HAP-1 (cell line): ENCODE results near the gene ARNT2.

ENCODE experiments used
- DNase-seq, 2 experiments: peaks; one replicate each; pipeline ENCODE4 v3.0.0-alpha.2; 2016 to 2020; ENCODE audit warnings: low spot score in 2 of 2
- H3K27me3 ChIP-seq: fragments of 250-450 bp; sonication (Bioruptor Pico); 2 replicates; pipeline ENCODE4 v1.5.1; 2020; ENCODE audit warnings: low read depth, mild to moderate bottlenecking, moderate library complexity
- H3K36me3 ChIP-seq: fragments of 250-450 bp; sonication (Bioruptor Pico); replicated peaks from 2 replicates; pipeline ENCODE4 v1.5.1; 2020; ENCODE audit warnings: mild to moderate bottlenecking
- H3K4me1 ChIP-seq: fragments of 250-450 bp; sonication (Bioruptor Pico); 2 replicates; pipeline ENCODE4 v1.5.1; 2020; ENCODE audit warnings: mild to moderate bottlenecking
- H3K4me3 ChIP-seq: fragments of 250-450 bp; sonication (Bioruptor Pico); 2 replicates; pipeline ENCODE4 v1.5.1; 2020; ENCODE audit warnings: mild to moderate bottlenecking, moderate library complexity
- H3K9me3 ChIP-seq: fragments of 250-450 bp; sonication (Bioruptor Pico); 2 replicates; pipeline ENCODE4 v1.5.1; 2020; ENCODE audit warnings: mild to moderate bottlenecking, moderate library complexity
- in situ Hi-C: fragments of 300-500 bp; cut with MboI; formaldehyde crosslinking; loops from 3 replicates; pipeline ENCODE4 v1.14.3; 2020; ENCODE audit warnings: low sequenced_read_pairs, inconsistent platforms, mixed read lengths

The ARNT2 gene

DNA sequence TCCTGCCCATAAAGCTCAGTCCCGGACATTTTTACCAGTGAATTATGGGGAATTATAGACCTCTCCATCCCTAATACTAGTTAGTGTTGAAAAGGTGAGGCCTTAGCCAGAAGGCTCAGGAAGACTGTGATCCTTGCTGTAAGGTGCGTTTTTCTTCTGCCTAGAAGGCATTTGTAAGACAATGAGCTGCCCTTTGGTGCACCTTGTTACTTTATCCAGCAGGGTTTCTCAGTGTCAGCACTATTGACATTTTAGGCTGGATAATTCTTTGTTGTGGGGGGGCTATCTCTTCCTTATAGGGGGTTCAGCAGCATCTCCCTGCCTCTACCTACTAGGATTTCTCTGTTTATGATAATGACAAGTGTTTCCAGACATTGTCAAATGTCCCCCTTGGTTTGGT lies 182.8 kb downstream of the ARNT2 start:
- Histone ChIP-seq H3K36me3 (no peaks in the 10 kb centered on the region), H3K9me3 (no peaks in the 10 kb centered on the region), H3K27me3 (no peaks in the 10 kb centered on the region), H3K4me1 (no peaks in the 10 kb centered on the region), H3K4me3 (no peak overlapping the region)
- DNase-seq = no peak
- in situ Hi-C loops = no loop called here

DNA sequence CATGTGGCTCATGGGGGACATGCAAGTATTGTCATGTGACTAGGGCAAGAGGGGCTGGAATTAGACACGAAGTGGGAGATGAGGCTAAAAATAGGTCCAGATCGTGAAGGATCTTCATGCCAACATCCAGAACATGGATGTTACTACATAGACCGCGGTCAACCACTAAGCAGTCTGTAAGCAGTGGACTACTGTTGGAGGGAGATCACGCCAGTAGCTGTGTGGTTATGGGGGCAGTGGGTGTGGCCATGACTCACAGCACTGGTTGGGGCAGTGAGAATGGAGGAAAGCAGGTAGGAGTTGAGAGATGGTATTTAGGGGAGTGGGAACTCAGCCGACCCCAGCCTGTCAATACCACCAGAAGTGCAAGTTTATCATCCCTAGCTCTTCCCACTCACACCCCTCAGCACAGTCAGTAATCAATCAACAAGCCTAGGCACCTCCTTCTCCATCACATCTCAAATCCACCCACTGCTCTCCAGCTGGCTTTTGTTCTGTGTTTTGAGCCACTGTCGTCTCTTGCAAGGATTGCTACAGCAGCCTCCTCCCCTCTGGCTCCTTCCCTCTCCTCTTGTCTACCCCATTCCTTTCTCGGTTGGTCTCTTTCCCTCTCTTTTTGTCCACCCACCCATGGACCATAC lies 183.8 kb downstream of the ARNT2 start:
- Histone ChIP-seq H3K36me3 (no peaks in the 10 kb centered on the region), H3K4me3 (no peak overlapping the region), H3K9me3 (no peaks in the 10 kb centered on the region), H3K4me1 (no peaks in the 10 kb centered on the region), H3K27me3 (no peaks in the 10 kb centered on the region)
- in situ Hi-C loops = no loop called here
- DNase-seq = no peak

DNA sequence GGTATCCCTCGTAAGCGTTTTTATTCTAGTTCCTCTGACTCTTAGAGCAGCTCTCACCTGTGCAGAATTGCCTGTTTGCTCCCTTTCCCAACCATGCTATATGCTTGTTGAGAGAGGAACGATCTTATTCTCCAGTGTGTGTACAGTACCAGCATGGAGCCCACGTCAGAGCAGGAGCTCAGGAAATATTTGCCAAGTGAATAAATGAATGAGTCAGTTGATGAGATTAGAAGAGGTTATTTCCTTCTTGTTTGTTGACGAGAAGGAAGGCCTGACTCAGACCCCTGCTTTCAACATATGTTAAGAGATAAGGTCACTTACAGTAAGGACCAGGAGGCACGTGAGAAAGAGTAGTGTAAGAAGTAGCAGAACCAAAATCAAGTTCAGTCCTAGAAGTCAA lies 184.6 kb downstream of the ARNT2 start:
- Histone ChIP-seq H3K36me3 (no peaks in the 10 kb centered on the region), H3K4me1 (no peaks in the 10 kb centered on the region), H3K27me3 (no peaks in the 10 kb centered on the region), H3K4me3 (no peak overlapping the region), H3K9me3 (no peaks in the 10 kb centered on the region)
- in situ Hi-C loops = no loop called here
- no peak for DNase-seq

DNA sequence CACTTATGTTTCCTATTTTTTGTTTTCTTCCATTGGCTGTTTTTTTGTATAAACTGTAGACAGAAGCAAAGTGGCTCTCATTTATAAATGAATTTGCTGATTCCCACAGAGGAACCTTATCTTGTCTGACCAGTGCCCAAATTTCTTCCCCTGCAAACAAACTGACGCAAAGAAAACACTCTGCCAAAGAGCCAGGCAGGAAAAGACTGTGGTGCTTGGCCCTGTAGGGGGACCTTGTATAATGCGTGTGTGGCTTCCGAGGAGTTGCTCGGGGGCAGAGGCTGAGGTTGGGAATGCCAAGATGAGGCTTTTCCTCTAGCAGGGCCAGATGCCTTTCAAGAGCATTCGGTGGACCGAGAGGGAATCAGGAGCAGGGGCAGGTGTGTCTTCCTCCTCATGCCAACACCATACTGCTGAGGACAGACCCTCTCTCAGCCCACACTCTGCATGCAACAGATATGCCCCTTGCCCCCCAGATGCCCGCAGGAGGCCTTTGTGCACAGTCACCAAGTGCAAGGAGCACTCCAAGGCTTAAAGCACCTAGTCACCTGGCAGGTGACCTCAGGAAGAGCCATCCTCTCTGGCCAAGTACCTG lies 186.7 kb downstream of the ARNT2 start:
- Histone ChIP-seq H3K36me3 (no peaks in the 10 kb centered on the region), H3K4me3 (no peak overlapping the region), H3K9me3 (no peaks in the 10 kb centered on the region), H3K27me3 (no peaks in the 10 kb centered on the region), H3K4me1 (no peaks in the 10 kb centered on the region)
- no peak for DNase-seq
- in situ Hi-C loops = no loop called here

DNA sequence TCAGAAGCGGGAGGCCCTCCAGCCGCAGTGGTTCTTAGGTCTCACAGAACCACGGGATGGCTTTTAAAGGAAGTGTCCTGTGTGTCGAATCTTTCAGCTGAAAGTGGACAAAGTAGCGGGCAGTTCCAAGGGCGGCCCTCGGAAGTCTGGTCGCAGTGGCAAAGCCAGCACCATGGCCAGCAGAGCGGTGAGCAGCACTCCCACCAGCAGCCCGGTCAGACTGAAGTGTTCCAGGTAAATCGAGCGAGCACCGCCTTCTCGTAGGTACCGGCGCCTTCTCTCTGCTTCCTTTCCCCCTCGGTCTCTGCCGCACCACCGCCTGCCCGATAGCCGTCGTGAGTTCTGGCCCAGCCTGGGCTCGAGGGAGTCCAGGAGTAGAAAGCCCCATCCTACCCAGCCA lies 187.3 kb downstream of the ARNT2 start:
- Histone ChIP-seq H3K4me3 (no peak overlapping the region), H3K27me3 (no peaks in the 10 kb centered on the region), H3K4me1 (no peaks in the 10 kb centered on the region), H3K9me3 (no peaks in the 10 kb centered on the region), H3K36me3 (no peaks in the 10 kb centered on the region)
- in situ Hi-C loops = no loop called here
- DNase-seq = no peak

DNA sequence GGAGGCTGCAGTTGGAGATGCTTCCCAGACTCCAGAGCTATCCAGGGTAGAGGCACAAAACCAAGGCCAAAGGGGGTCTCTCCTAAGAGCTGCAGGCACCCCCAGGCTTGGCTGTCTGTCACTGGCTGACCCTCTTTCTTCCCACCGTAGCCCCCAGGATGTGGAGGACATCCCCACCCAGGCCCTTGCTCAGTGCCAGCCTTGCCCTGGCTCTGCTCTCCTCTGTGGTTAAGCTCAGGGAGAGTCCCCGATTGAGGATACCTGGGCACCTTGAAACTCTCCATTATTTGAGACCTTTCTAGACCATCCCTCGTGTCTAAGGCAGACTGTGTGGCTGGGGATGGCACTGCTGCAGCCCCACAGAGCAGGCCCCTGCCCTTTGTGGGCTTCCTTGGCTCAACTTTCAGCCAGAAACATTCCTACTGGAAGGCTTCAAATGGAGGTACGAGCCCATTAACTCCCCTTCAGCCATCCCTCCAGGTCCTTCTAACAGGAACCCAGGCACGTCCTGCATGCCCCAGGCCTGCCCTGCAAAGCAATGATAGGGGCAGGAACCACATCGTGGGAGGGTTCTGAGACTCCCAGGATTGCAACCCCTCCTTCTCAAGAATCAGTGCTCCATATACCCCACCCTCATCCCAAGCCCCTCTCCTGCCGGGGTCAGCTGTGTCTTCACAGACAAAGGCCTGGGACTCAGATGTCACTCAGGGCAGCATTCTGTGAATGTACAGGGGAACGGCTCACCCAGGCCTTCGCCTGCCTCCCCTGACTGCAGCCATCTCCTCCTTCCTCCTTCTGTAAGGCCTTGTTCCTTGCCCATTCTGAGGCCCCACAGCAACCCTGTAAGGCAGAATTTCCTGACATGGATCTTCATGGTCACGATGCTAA lies 188.0 kb downstream of the ARNT2 start:
- H3K36me3 ChIP-seq = no peaks in the 10 kb centered on the region
- H3K4me1 ChIP-seq = no peaks in the 10 kb centered on the region
- no peak for DNase-seq
- H3K4me3 ChIP-seq = no peak overlapping the region
- in situ Hi-C loops = no loop called here
- H3K9me3 ChIP-seq = no peaks in the 10 kb centered on the region
- H3K27me3 ChIP-seq = no peaks in the 10 kb centered on the region

DNA sequence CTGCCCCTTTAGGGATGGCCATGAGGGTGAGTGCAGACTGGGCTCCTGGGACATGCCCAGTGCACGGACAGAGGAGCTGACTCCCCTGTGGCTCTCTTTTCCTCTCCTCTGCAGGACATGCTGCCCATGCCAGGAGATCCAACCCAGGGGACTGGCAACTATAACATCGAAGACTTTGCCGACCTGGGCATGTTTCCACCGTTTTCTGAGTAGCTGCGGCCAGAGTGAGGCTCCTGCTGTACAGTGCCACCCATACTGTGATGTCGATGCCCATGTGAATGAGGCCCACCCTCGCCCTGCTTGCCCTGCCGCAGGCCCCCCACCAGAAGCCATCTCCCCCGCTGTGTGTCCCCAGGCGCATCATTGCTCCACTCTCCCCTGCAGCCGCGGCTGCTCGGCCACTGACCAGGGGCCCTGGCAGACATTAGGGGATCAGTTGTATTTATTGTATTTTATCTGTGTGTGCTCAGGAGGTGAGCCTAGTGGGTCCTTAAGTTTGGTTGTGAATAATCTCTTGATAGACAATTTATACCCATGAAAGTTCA lies 189.4 kb downstream of the ARNT2 start:
- DNase-seq = no peak

DNA sequence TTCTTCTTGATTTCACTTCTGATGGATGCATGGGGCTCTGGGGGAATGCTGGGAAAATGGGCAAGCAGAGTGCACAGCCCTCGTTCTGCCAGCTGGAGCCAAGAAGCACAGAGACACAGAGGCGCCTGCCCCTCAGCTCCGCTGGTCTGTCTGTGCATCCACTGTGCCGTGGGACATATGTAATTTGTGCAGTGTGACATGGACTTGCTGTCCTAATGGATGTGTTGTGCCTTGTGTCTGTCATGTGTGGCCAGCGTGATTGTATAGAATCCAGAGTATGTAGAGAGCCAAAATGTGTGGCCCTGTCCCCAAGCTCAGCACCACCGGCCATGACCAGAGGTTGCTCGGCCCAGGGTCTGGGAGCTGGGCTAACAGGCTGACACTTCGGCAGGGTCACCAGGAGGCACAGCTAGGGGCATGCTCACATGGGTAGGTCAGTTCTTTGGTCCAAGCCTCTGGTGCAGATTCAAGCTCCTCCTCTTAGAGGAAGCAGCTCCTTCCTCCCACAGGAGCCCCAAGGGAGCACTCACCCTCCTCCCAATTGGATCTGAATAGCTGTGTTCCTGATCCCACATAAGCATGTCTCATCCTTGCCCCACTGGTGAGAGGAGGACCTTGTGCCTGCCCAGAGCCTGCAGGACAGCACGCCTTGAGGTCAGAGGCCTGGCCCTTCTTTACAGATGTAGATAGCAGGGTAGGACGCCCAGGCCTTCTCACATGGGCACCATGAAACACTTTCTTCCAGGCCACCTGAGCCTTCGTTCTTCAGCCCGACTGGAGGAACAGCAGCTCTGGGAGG lies 190.1 kb downstream of the ARNT2 start:
- H3K27me3 ChIP-seq = no peaks in the 10 kb centered on the region
- no peaks in the 10 kb centered on the region for H3K36me3 ChIP-seq
- no peak overlapping the region for H3K4me3 ChIP-seq
- no peaks in the 10 kb centered on the region for H3K4me1 ChIP-seq
- in situ Hi-C loops = no loop called here
- no peak for DNase-seq
- no peaks in the 10 kb centered on the region for H3K9me3 ChIP-seq

More for the DNA sequence above, 189.4 kb downstream of the ARNT2 start:
- H3K4me3 ChIP-seq = no peak overlapping the region
- no peaks in the 10 kb centered on the region for H3K9me3 ChIP-seq
- in situ Hi-C loops = no loop called here
- no peaks in the 10 kb centered on the region for H3K36me3 ChIP-seq
- no peaks in the 10 kb centered on the region for H3K27me3 ChIP-seq
- no peaks in the 10 kb centered on the region for H3K4me1 ChIP-seq

DNA sequence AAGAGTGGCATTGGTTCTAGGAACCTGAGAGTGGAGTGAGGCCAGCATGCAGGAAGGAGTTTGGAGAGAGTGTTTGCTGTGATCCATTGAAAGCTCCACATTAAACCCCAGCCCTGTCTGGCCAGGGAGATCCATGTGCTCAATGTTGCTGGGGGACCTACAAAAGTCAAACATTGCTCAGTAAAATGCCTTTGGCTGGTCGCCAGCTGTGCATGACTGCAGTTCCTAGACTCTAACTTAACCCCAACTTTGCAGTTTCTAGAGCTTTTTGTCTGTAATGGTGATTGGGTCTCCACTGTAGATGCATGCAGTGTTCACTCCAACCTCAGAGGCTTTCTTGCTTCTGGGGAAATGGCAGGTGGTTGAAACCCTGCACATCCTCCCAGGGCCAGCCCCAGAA lies 191.2 kb downstream of the ARNT2 start:
- in situ Hi-C loops = no loop called here

DNA sequence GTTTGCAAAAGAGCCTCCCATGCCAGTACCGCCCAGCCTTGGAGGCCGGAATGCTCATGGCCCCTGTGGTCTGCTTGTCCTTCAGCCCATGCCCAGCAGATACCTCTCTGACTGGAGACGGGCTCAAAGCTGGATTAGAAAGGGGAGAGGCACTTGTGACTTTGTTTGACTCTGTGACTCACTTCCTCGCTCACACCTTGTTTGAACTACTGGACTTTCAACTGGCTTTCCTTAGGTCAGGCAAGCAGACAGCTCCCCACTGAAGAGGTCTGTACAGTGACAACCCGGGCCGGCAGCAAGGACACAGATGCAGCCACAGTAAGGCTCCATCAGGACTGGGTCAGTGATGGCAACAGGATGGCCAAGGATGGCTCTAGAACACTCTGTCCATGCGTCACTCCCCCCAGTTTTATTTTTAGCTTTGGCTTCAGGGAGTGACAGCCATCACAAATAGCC lies 192.4 kb downstream of the ARNT2 start:
- Histone ChIP-seq H3K27me3 (no peaks in the 10 kb centered on the region), H3K4me3 (no peak overlapping the region), H3K36me3 (no peaks in the 10 kb centered on the region), H3K4me1 (peaks cover 3% of the 10 kb centered on the region; the same call in 1 of the 2 replicates), H3K9me3 (no peaks in the 10 kb centered on the region)
- in situ Hi-C loops = no loop called here
- DNase-seq = no peak

More for the DNA sequence above, 191.2 kb downstream of the ARNT2 start:
- no peaks in the 10 kb centered on the region for H3K36me3 ChIP-seq
- no peaks in the 10 kb centered on the region for H3K27me3 ChIP-seq
- no peaks in the 10 kb centered on the region for H3K9me3 ChIP-seq
- no peak overlapping the region for H3K4me3 ChIP-seq
- DNase-seq = no peak
- H3K4me1 ChIP-seq = no peaks in the 10 kb centered on the region

DNA sequence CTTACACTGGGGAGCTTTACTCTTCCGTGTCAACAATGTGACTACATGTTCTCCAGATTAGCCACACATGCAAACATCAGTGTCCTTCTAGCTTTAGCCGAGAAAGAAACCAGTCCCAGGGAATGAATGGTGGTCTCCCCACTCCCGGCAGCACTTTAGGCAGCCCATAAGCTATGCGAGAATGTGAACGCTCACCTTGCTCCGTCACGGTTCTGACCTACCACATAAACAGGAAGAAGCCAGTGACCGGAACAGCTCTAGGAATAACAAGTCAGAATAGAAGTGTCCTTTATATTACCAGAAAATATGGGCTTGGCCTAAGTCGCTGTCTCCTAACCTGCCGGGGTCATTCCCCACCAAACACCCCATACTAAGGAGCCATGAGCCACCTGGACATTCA lies 192.9 kb downstream of the ARNT2 start:
- no peaks in the 10 kb centered on the region for H3K9me3 ChIP-seq
- no peak overlapping the region for H3K4me3 ChIP-seq
- H3K36me3 ChIP-seq = no peaks in the 10 kb centered on the region
- peaks cover 7% of the 10 kb centered on the region for H3K4me1 ChIP-seq
- no peaks in the 10 kb centered on the region for H3K27me3 ChIP-seq
- DNase-seq = no peak
- in situ Hi-C loops = no loop called here

DNA sequence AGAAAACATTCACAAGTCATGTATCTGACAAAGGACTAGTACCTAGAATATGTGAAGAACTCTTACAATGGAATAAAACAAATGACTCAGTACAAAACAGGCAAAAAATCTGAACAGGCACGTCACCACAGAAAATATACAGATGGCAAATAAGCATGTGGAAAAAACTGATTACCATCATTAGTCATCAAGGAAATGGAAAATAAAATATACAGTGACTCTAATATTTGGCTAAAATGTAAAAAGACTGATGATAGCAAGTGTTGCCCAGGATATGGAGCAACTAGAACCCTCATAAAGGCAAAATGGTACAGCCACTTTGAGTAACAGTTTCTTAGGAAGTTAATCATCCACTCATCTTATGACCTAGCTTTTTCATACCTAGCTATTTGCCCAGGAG lies 195.2 kb downstream of the ARNT2 start:
- Histone ChIP-seq H3K27me3 (no peaks in the 10 kb centered on the region), H3K36me3 (no peaks in the 10 kb centered on the region), H3K9me3 (no peaks in the 10 kb centered on the region), H3K4me1 (peaks cover 8% of the 10 kb centered on the region), H3K4me3 (no peak overlapping the region)
- DNase-seq = no peak
- in situ Hi-C loops = no loop called here

DNA sequence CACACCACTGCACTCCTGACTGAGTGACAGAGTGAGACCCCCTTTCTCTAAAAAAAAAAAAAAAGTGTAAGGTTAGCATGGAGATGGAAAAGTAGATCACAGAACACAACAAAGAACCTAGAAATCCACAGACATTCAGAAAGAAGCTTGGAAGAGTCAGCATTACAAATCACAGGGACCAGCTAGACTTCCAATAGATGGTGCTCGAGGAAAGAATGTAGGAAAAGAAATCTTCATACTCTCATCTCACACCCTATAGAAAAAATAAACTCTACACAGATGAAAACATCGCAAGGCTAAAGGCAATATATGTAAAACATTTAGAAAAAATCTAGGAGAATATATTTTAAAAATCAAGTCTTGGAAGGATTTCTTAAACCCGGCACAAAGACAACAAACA lies 196.4 kb downstream of the ARNT2 start:
- Histone ChIP-seq H3K9me3 (no peaks in the 10 kb centered on the region), H3K27me3 (no peaks in the 10 kb centered on the region), H3K36me3 (no peaks in the 10 kb centered on the region), H3K4me1 (peaks cover 8% of the 10 kb centered on the region), H3K4me3 (no peak overlapping the region)
- in situ Hi-C loops = no loop called here
- DNase-seq = no peak
